Measurements from ENCODE around the gene NT5M.

Gene NT5M

GRCh38 chr17:17356149-17356930, 53.2 kb downstream of the NT5M start:
- peak; percentile 47 for DNase-seq

GRCh38 chr17:17356931-17357270, 53.7 kb downstream of the NT5M start:
- DNase-seq: no peak

GRCh38 chr17:17358060-17358751, 55.0 kb downstream of the NT5M start:
- DNase-seq: no peak

- no peak for DNase-seq
Measured at GRCh38 chr17:17358866-17359265, 55.7 kb downstream of the NT5M start.

- DNase-seq: no peak
Measured at GRCh38 chr17:17359271-17359670, 56.1 kb downstream of the NT5M start.

GRCh38 chr17:17360087-17360730, 57.0 kb downstream of the NT5M start:
- no peak for DNase-seq

GRCh38 chr17:17361543-17361866, 58.3 kb downstream of the NT5M start:
- no peak for DNase-seq

GRCh38 chr17:17361867-17362539, 58.8 kb downstream of the NT5M start:
- DNase-seq: no peak

- no peak for DNase-seq
Measured at GRCh38 chr17:17362540-17362930, 59.4 kb downstream of the NT5M start.

- no peak for DNase-seq
Measured at GRCh38 chr17:17363638-17364337, 60.6 kb downstream of the NT5M start.

GRCh38 chr17:17364338-17364667, 61.1 kb downstream of the NT5M start:
- DNase-seq: no peak

- DNase-seq: no peak
Measured at GRCh38 chr17:17365476-17366110, 62.4 kb downstream of the NT5M start.

- DNase-seq: no peak
Measured at GRCh38 chr17:17366235-17366634, 63.1 kb downstream of the NT5M start.

- no peak for DNase-seq
Measured at GRCh38 chr17:17366941-17367875, 64.0 kb downstream of the NT5M start.

GRCh38 chr17:17367931-17368330, 64.8 kb downstream of the NT5M start:
- no peak for DNase-seq

- no peak for DNase-seq
Measured at GRCh38 chr17:17370711-17371110, 67.5 kb downstream of the NT5M start.

GRCh38 chr17:17372856-17373520, 69.8 kb downstream of the NT5M start:
- no peak for DNase-seq

- DNase-seq: no peak
Measured at GRCh38 chr17:17375841-17376240, 72.7 kb downstream of the NT5M start.

GRCh38 chr17:17376362-17376761, 73.2 kb downstream of the NT5M start:
- no peak for DNase-seq

GRCh38 chr17:17377071-17377967, 74.1 kb downstream of the NT5M start:
- DNase-seq: no peak
